HG02885 (cell line): Measurements from ENCODE around the gene NDFIP2.

Experiments used
- ATAC-seq: cut with Tn5 transposase; IDR thresholded peaks from one replicate; pipeline ENCODE4 v1.9.1; 2021; ENCODE audit warnings: mild to moderate bottlenecking; ENCODE audit not compliant: unreplicated experiment, poor library complexity

The NDFIP2 gene

GRCh38 chr13:79457948-79458347 lies 23.0 kb upstream of the NDFIP2 start:
- no peak for ATAC-seq

GRCh38 chr13:79458436-79458835 lies 22.5 kb upstream of the NDFIP2 start:
- no peak for ATAC-seq

- no peak for ATAC-seq
Observed at GRCh38 chr13:79459906-79460305, 21.0 kb upstream of the NDFIP2 start.

GRCh38 chr13:79462895-79463294 lies 18.1 kb upstream of the NDFIP2 start:
- ATAC-seq, result no peak

GRCh38 chr13:79463604-79464003 lies 17.4 kb upstream of the NDFIP2 start:
- ATAC-seq, result no peak

- ATAC-seq, result no peak
Observed at GRCh38 chr13:79466872-79467271, 14.1 kb upstream of the NDFIP2 start.

- no peak for ATAC-seq
Observed at GRCh38 chr13:79468402-79468801, 12.6 kb upstream of the NDFIP2 start.

GRCh38 chr13:79468819-79469218 lies 12.1 kb upstream of the NDFIP2 start:
- peak; percentile 81 for ATAC-seq

- no peak for ATAC-seq
Observed at GRCh38 chr13:79469608-79470007, 11.3 kb upstream of the NDFIP2 start.

- no peak for ATAC-seq
Observed at GRCh38 chr13:79470666-79471065, 10.3 kb upstream of the NDFIP2 start.

GRCh38 chr13:79475569-79475968 lies 5.4 kb upstream of the NDFIP2 start:
- no peak for ATAC-seq

- ATAC-seq, result no peak
Observed at GRCh38 chr13:79477968-79478367, 3.0 kb upstream of the NDFIP2 start.

- ATAC-seq, result no peak
Observed at GRCh38 chr13:79479882-79480281, 1.1 kb upstream of the NDFIP2 start.

- peak; percentile 29 for ATAC-seq
Observed at GRCh38 chr13:79481685-79482052, 714 bp downstream of the NDFIP2 start.

GRCh38 chr13:79482281-79482970 lies 1.5 kb downstream of the NDFIP2 start:
- no peak for ATAC-seq

- ATAC-seq, result no peak
Observed at GRCh38 chr13:79483086-79483706, 2.2 kb downstream of the NDFIP2 start.

GRCh38 chr13:79485014-79485811 lies 4.3 kb downstream of the NDFIP2 start:
- no peak for ATAC-seq

GRCh38 chr13:79486433-79487188 lies 5.7 kb downstream of the NDFIP2 start:
- ATAC-seq, result no peak

GRCh38 chr13:79490326-79490725 lies 9.4 kb downstream of the NDFIP2 start:
- ATAC-seq, result no peak

GRCh38 chr13:79490824-79491223 lies 9.9 kb downstream of the NDFIP2 start:
- no peak for ATAC-seq

- no peak for ATAC-seq
Observed at GRCh38 chr13:79491715-79492114, 10.8 kb downstream of the NDFIP2 start.
